Gastrocnemius medialis (tissue), 4 donors: Measurements from ENCODE around the gene MRPS25.

Experiments
- CTCF ChIP-seq, 5 experiments: fragments of 450-650 bp in 3 of 5; fragments of 200-600 bp in 2 of 5; sonication (generic) in 2 of 5; IDR thresholded peaks in 4 of 5; conservative IDR thresholded peaks in 1 of 5; 1 replicate in 4 of 5; 2 replicates in 1 of 5; pipeline ENCODE4 v1.5.1; 2016 to 2019; ENCODE audit warnings: antibody characterized with exemption in 5 of 5, mild to moderate bottlenecking in 3 of 5, moderate library complexity in 3 of 5
- POLR2A ChIP-seq, 2 donors: fragments of 450-650 bp; IDR thresholded peaks; one replicate each; pipeline ENCODE4 v1.6.1; 2017; ENCODE audit warnings: antibody characterized with exemption in 2 of 2, mild to moderate bottlenecking in 2 of 2, moderate library complexity in 2 of 2

GRCh38 chr3:15010664-15011063 lies 54.5 kb downstream of the MRPS25 start:
- TF ChIP-seq POLR2A (IDR thresholded peaks at IDR 0.05) = no peak
- TF ChIP-seq CTCF (IDR thresholded peaks at IDR 0.05 in 4 of 5, conservative IDR thresholded peaks at IDR 0.05 in 1 of 5) = no peak
